ENCODE measurements around the gene GRIK2.
"Not testable (repeated sequence)": the region's sequence is repeated elsewhere in the genome, so short reads cannot be mapped to it uniquely, and the experiment has no call there.

GRIK2 gene

DNA sequence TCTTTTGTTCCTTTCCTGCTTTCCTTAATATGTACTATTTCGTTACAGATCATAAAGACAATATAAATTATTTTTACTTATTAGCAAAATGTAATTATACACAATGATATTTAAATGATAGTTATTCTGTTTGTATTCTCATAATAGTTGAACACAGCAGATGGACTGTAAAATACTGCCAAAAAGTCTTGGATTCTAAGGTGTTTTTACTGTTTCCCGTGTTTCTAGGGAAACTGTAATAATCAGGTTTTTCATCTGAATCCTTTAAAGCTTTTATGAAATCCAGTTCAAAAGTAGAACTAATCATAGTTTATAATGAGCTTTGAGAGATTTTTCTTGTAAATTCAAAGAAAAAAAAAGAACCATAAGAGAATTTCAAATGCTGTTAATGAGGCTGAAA lies 148.4 kb downstream of the GRIK2 start:
- DNase-seq = no peak

- no peak for DNase-seq
Measured at GRCh38 chr6:101543796-101544195, 150.3 kb downstream of the GRIK2 start.

DNA sequence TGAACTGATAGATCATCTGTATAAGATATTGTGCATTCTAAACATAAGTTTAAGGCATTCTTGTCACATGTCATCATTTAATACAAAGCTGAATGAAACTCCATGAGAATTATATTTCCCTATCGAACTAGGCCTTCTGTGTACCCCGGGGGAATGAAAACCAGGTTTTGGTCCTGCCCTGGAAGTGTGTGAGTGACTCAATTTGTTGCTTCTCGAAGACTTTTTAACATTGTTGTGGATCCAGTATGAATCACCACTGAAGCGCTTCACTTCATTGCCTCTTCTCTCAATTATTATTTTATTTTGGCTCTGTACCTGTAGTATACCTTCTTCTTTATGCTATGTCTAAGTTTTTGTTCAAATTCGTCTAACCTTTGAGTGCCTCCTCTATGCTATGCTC lies 150.8 kb downstream of the GRIK2 start:
- no peak for DNase-seq

- no peak for DNase-seq
Measured at GRCh38 chr6:101545191-101545590, 151.7 kb downstream of the GRIK2 start.

DNA sequence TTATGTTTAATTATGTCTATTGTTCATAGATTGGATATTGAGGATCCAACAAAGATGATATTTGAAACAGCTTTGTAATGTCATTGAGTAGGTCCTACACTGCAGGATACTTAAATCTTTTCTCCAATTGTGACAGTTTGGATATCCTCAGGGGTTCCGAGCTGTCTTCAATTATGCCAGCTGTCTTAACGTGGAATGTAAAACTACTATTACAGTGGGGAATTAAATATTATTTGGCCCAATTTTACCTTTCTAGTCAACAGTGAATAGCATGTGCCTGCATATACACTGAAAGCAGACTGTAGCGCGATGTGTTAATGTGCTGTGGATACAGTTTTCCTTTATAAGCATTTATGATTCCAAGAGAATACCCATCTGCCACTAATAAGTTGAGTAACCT lies 156.9 kb downstream of the GRIK2 start:
- DNase-seq = no peak

DNA sequence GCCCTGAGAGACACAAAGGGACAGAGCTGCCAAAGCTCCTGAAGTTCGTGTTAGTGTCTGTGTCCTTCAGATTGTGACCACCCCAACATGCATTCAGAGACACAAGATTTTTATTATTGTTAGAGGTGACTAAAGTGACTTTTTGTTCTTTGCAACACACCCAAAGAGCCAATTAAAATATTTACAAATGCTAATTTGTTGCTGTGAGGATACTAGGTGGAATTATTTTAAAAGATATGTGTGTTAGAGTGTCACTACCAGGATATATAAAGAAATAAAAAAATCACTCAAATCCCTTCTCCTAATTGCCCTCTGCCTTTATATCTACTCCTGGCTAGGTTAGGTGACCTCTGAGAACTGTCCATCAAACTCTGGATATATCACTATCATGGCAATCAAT lies 160.7 kb downstream of the GRIK2 start:
- DNase-seq = no peak

- no peak for DNase-seq
Measured at GRCh38 chr6:101558712-101559111, 165.2 kb downstream of the GRIK2 start.

DNA sequence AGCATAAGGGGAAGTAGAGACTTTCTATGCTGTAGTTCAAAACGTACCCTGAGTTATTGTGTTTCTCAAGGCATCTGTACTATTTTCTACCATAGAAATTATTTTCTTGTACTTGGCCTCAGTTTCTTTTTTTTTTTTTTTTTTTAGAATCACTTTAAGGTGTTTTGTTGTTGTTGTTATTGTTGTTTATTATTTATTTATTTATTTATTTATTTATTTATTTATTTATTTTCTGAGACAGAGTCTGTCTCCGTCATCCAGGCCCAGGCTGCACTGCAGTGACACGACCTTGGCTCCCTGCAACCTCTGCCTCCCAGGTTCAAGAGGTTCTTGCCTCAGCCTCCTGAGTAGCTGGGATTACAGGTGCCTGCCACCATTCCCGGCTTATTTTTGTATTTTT lies 179.1 kb downstream of the GRIK2 start:
- no peak for DNase-seq

DNA sequence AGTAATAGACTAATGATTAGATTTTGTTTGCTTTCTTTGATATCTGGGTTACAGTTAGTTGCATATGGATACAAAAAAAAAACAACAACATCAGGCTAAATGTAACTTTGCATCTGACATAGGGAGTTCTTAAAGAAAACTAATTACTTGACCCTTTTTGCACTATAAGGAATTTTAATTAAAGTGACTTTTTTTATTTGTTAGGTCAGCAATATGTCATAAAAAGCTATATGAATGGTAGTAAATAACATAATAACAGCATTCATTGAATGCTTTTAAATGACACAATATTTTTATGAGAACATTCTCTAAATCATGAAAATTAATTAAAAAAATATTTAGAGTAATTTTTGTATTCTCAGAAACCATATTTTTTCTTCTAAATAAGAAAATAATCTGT lies 183.6 kb downstream of the GRIK2 start:
- DNase-seq = no peak

DNA sequence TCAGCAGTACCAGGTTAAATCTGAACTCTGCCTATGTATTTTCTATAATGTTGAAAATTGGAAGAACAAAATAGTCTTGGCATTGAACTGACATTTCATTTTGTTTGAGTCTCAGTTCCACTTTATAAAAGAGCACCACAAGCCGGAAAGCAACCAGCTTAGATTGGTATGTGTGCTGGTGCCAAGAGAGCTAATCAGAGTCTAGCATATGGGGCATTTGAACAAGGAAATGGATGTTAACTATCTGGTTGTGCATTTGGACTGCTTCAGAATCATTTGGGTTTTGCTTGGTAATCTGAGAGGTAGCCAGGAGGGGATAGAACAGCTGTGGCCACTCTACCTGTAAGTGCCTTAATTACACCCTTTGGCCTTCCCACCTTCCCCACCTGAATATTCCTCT lies 184.8 kb downstream of the GRIK2 start:
- no peak for DNase-seq

- DNase-seq = no peak
Measured at GRCh38 chr6:101582792-101583191, 189.3 kb downstream of the GRIK2 start.

- no peak for DNase-seq
Measured at GRCh38 chr6:101585501-101585900, 192.0 kb downstream of the GRIK2 start.

DNA sequence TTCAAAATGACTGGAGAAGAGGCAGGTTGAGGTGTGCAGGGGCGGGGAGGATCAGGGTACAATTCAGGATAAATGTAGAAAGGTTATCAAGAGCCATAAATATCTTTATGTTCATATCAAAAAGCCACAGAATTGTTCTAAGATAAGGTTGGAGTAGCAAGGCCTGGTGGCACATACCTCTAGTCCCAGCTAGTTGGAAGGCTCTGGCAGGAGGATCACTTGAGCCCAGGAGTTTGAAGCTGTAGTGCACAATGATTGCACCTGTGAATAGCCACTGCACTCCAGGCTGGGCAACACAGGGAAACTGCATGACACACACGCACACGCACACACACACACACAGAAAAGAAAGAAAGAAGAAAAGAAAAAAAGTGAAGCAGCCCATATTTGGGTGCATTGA lies 194.8 kb downstream of the GRIK2 start:
- DNase-seq = no peak

GRCh38 chr6:101595276-101595675 lies 201.8 kb downstream of the GRIK2 start:
- no peak for DNase-seq

DNA sequence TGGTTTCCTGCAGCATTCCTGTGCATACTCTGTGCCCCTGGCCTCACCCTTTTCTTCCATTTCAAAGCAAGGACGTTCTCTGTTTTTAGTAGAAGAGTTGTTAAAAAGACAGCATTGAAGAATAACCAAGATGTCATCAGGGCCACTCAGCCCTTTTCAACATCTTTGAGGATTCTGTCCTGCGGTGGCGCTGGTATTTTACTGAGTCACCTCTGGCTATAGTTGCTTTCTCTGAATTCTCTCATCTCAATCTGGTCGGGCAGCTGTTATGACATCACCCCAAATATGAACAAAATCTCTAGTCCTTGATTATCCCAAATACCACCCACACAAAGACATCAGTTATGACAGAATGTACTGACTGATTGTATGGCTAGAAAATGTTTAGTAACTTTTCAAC lies 204.2 kb downstream of the GRIK2 start:
- no peak for DNase-seq

DNA sequence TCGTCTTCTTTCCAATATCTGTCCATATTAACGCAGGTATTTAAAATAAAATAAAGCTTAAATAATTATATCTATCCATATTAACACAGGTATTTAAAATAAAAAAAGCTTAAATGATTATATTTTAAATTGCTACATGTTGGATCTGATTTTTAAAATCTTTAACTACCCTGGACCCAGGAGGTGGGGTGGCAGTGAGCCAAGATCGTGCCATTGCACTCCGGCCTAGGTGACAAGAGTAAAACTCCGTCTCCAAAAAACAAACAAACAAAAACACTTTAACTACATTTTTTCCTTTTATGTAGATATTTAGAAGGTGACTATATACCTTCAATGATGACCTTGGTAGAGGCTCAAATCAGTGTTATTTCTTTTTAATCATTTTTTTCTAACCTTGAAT lies 211.9 kb downstream of the GRIK2 start:
- no peak for DNase-seq

- no peak for DNase-seq
Measured at GRCh38 chr6:101605874-101606273, 212.4 kb downstream of the GRIK2 start.

- DNase-seq = no peak
Measured at GRCh38 chr6:101607111-101607690, 213.7 kb downstream of the GRIK2 start.

DNA sequence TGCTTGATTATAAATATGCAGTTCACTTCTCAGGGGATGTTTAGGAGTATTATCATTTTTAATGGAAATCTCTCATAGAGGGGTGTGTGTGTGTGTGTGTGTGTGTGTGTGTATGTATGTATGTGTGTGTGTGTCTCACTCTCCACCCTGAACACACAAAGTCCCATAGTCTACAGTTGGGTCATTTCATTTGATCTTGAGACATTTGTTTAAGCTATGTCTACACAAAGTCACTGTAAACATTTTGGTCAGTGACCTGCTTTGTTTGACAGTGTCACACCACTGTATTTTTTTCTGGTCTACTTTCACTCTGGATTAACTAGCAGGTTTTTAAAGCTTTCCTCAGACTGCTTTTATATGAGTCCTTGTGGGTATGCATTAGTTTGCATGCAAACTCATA lies 215.2 kb downstream of the GRIK2 start:
- DNase-seq = no peak

GRCh38 chr6:101613556-101613955 lies 220.0 kb downstream of the GRIK2 start:
- DNase-seq = no peak

- DNase-seq = no peak
Measured at GRCh38 chr6:101614774-101615173, 221.3 kb downstream of the GRIK2 start.

DNA sequence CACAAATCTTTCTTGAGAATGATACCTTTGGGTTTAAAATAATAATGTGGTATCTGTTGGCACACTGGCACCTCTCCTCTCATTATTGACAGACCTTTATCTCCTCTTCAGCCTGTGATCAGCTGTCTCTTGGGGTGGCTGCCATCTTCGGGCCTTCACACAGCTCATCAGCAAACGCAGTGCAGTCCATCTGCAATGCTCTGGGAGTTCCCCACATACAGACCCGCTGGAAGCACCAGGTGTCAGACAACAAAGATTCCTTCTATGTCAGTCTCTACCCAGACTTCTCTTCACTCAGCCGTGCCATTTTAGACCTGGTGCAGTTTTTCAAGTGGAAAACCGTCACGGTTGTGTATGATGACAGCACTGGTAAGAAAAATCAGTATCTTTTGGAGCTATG lies 232.8 kb downstream of the GRIK2 start:
- no peak for DNase-seq

- no peak for DNase-seq
Measured at GRCh38 chr6:101630941-101631340, 237.4 kb downstream of the GRIK2 start.

DNA sequence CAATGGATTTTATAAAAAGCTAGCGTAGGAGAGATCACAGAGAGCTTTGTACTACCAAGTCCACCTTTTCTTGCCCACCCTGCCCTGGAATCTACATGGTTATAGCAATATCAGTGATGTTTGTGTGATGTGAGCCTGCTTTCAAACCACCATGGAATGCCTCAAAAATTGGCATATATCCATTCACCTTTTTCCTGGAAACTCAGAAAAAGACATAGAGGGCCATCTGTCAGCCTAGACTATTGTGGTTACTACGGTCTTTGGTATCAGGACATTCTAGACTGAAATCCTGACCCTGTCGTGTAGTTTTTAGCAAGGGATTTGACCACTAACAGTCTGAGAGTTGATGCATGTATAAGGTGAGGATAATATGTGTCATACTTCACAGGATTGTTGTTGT lies 239.6 kb downstream of the GRIK2 start:
- no peak for DNase-seq

GRCh38 chr6:101638865-101639264 lies 245.4 kb downstream of the GRIK2 start:
- DNase-seq = not testable (repeated sequence)

GRCh38 chr6:101640131-101640530 lies 246.6 kb downstream of the GRIK2 start:
- DNase-seq = no peak

Data from activated CD4-positive, alpha-beta T cell treated with anti-CD3 and anti-CD28 coated beads, Interleukin-2, amount 50 U/mL, for 1 hour (primary cell).